Measurements from ENCODE around the gene TRAPPC2B.

Gene TRAPPC2B

GRCh38 chr19:57362997-57363687 lies at the start of gene TRAPPC2B, which contains the start of gene ZNF547:
Gene TRAPPC2B, plus strand, starts transcription at chr19:57363551. Its CDS starts 1,283 bp downstream, at chr19:57364834.
Gene ZNF547, plus strand, starts transcription at chr19:57363551. Its CDS starts 5,005 bp downstream, at chr19:57368556.
- Histone ChIP-seq H3K9me3 (ENCODE audit: control insufficient read depth, low read depth, low read length) (no peaks in the 10 kb centered on the region), H3K27ac (ENCODE audit: low read length) (peak within 1 kb of the TSS; percentile 93), H3K27me3 (ENCODE audit: control insufficient read depth, insufficient read depth, low read length) (no peaks in the 10 kb centered on the region), H3K9ac (ENCODE audit: low read length) (peak within 1 kb of the TSS; percentile 83), H3K4me3 (ENCODE audit: low read length) (peak within 1 kb of the TSS; percentile 96), H3K4me1 (ENCODE audit: control insufficient read depth, low read depth, low read length) (peaks cover 9% of the 10 kb centered on the region), H3K36me3 (ENCODE audit: control insufficient read depth, low read depth, low read length) (peaks cover 3% of the 10 kb centered on the region)

- Histone ChIP-seq H3K9me3 (ENCODE audit: control insufficient read depth, low read depth, low read length) (no peaks in the 10 kb centered on the region), H3K27ac (ENCODE audit: low read length) (no peak overlapping the region), H3K36me3 (ENCODE audit: control insufficient read depth, low read depth, low read length) (no peaks in the 10 kb centered on the region), H3K4me1 (ENCODE audit: control insufficient read depth, low read depth, low read length) (peaks cover 3% of the 10 kb centered on the region), H3K9ac (ENCODE audit: low read length) (no peak overlapping the region), H3K27me3 (ENCODE audit: control insufficient read depth, insufficient read depth, low read length) (peaks cover 34% of the 10 kb centered on the region), H3K4me3 (ENCODE audit: low read length) (no peak overlapping the region)
These were observed 49.2 kb upstream of the TRAPPC2B start for GRCh38 chr19:57314146-57314545.

- no peak overlapping the region for H3K4me3 ChIP-seq (ENCODE audit: low read length)
- no peaks in the 10 kb centered on the region for H3K36me3 ChIP-seq (ENCODE audit: control insufficient read depth, low read depth, low read length)
- H3K27ac ChIP-seq (ENCODE audit: low read length): no peak overlapping the region
- H3K4me1 ChIP-seq (ENCODE audit: control insufficient read depth, low read depth, low read length): peaks cover 6% of the 10 kb centered on the region
- peaks cover 34% of the 10 kb centered on the region for H3K27me3 ChIP-seq (ENCODE audit: control insufficient read depth, insufficient read depth, low read length)
- no peaks in the 10 kb centered on the region for H3K9me3 ChIP-seq (ENCODE audit: control insufficient read depth, low read depth, low read length)
- no peak overlapping the region for H3K9ac ChIP-seq (ENCODE audit: low read length)
These were observed 45.8 kb upstream of the TRAPPC2B start for GRCh38 chr19:57317503-57317902.

- Histone ChIP-seq H3K27me3 (ENCODE audit: control insufficient read depth, insufficient read depth, low read length) (peaks cover 20% of the 10 kb centered on the region), H3K4me1 (ENCODE audit: control insufficient read depth, low read depth, low read length) (peaks cover 6% of the 10 kb centered on the region), H3K4me3 (ENCODE audit: low read length) (peak overlapping the region; percentile 93), H3K9me3 (ENCODE audit: control insufficient read depth, low read depth, low read length) (no peaks in the 10 kb centered on the region), H3K36me3 (ENCODE audit: control insufficient read depth, low read depth, low read length) (peaks cover 12% of the 10 kb centered on the region), H3K9ac (ENCODE audit: low read length) (no peak overlapping the region), H3K27ac (ENCODE audit: low read length) (no peak overlapping the region)
These were observed 43.5 kb upstream of the TRAPPC2B start for GRCh38 chr19:57319869-57320179.

GRCh38 chr19:57320180-57321084 lies 42.9 kb upstream of the TRAPPC2B start, which contains the start of gene ZNF543:
Gene ZNF543, plus strand, starts transcription at chr19:57320472. Its CDS starts 382 bp downstream, at chr19:57320854.
- Histone ChIP-seq H3K9ac (ENCODE audit: low read length) (peak within 1 kb of the TSS; percentile 87), H3K27me3 (ENCODE audit: control insufficient read depth, insufficient read depth, low read length) (peaks cover 14% of the 10 kb centered on the region), H3K27ac (ENCODE audit: low read length) (no peak within 1 kb of the TSS), H3K36me3 (ENCODE audit: control insufficient read depth, low read depth, low read length) (peaks cover 18% of the 10 kb centered on the region), H3K4me1 (ENCODE audit: control insufficient read depth, low read depth, low read length) (peaks cover 6% of the 10 kb centered on the region), H3K9me3 (ENCODE audit: control insufficient read depth, low read depth, low read length) (no peaks in the 10 kb centered on the region), H3K4me3 (ENCODE audit: low read length) (peak within 1 kb of the TSS; percentile 93)

- peaks cover 7% of the 10 kb centered on the region for H3K27me3 ChIP-seq (ENCODE audit: control insufficient read depth, insufficient read depth, low read length)
- no peak overlapping the region for H3K27ac ChIP-seq (ENCODE audit: low read length)
- peak overlapping the region; percentile 93 for H3K4me3 ChIP-seq (ENCODE audit: low read length)
- H3K9ac ChIP-seq (ENCODE audit: low read length): peak overlapping the region; percentile 87
- no peaks in the 10 kb centered on the region for H3K9me3 ChIP-seq (ENCODE audit: control insufficient read depth, low read depth, low read length)
- H3K36me3 ChIP-seq (ENCODE audit: control insufficient read depth, low read depth, low read length): peaks cover 23% of the 10 kb centered on the region
- peaks cover 6% of the 10 kb centered on the region for H3K4me1 ChIP-seq (ENCODE audit: control insufficient read depth, low read depth, low read length)
These were observed 42.2 kb upstream of the TRAPPC2B start for GRCh38 chr19:57321116-57321515.

- Histone ChIP-seq H3K27ac (ENCODE audit: low read length) (no peak overlapping the region), H3K4me3 (ENCODE audit: low read length) (peak overlapping the region; percentile 93), H3K36me3 (ENCODE audit: control insufficient read depth, low read depth, low read length) (peaks cover 28% of the 10 kb centered on the region), H3K9ac (ENCODE audit: low read length) (peak overlapping the region; percentile 87), H3K9me3 (ENCODE audit: control insufficient read depth, low read depth, low read length) (no peaks in the 10 kb centered on the region), H3K27me3 (ENCODE audit: control insufficient read depth, insufficient read depth, low read length) (peaks cover under 1% of the 10 kb centered on the region), H3K4me1 (ENCODE audit: control insufficient read depth, low read depth, low read length) (peaks cover 6% of the 10 kb centered on the region)
These were observed 41.6 kb upstream of the TRAPPC2B start for GRCh38 chr19:57321751-57322150.

GRCh38 chr19:57324992-57325391 lies 38.4 kb upstream of the TRAPPC2B start:
- Histone ChIP-seq H3K27ac (ENCODE audit: low read length) (no peak overlapping the region), H3K4me3 (ENCODE audit: low read length) (no peak overlapping the region), H3K9ac (ENCODE audit: low read length) (no peak overlapping the region), H3K4me1 (ENCODE audit: control insufficient read depth, low read depth, low read length) (no peaks in the 10 kb centered on the region), H3K27me3 (ENCODE audit: control insufficient read depth, insufficient read depth, low read length) (no peaks in the 10 kb centered on the region), H3K36me3 (ENCODE audit: control insufficient read depth, low read depth, low read length) (peaks cover 55% of the 10 kb centered on the region), H3K9me3 (ENCODE audit: control insufficient read depth, low read depth, low read length) (no peaks in the 10 kb centered on the region)

- peaks cover 60% of the 10 kb centered on the region for H3K36me3 ChIP-seq (ENCODE audit: control insufficient read depth, low read depth, low read length)
- H3K9me3 ChIP-seq (ENCODE audit: control insufficient read depth, low read depth, low read length): no peaks in the 10 kb centered on the region
- H3K4me1 ChIP-seq (ENCODE audit: control insufficient read depth, low read depth, low read length): no peaks in the 10 kb centered on the region
- no peak overlapping the region for H3K27ac ChIP-seq (ENCODE audit: low read length)
- no peak overlapping the region for H3K9ac ChIP-seq (ENCODE audit: low read length)
- H3K27me3 ChIP-seq (ENCODE audit: control insufficient read depth, insufficient read depth, low read length): no peaks in the 10 kb centered on the region
- H3K4me3 ChIP-seq (ENCODE audit: low read length): no peak overlapping the region
These were observed 35.4 kb upstream of the TRAPPC2B start for GRCh38 chr19:57327993-57328392.

- Histone ChIP-seq H3K27me3 (ENCODE audit: control insufficient read depth, insufficient read depth, low read length) (no peaks in the 10 kb centered on the region), H3K4me1 (ENCODE audit: control insufficient read depth, low read depth, low read length) (no peaks in the 10 kb centered on the region), H3K9ac (ENCODE audit: low read length) (no peak overlapping the region), H3K36me3 (ENCODE audit: control insufficient read depth, low read depth, low read length) (peaks cover 8% of the 10 kb centered on the region), H3K27ac (ENCODE audit: low read length) (no peak overlapping the region), H3K4me3 (ENCODE audit: low read length) (no peak overlapping the region), H3K9me3 (ENCODE audit: control insufficient read depth, low read depth, low read length) (no peaks in the 10 kb centered on the region)
These were observed 29.2 kb upstream of the TRAPPC2B start for GRCh38 chr19:57334191-57334590.

- Histone ChIP-seq H3K4me1 (ENCODE audit: control insufficient read depth, low read depth, low read length) (no peaks in the 10 kb centered on the region), H3K4me3 (ENCODE audit: low read length) (no peak overlapping the region), H3K9me3 (ENCODE audit: control insufficient read depth, low read depth, low read length) (no peaks in the 10 kb centered on the region), H3K27ac (ENCODE audit: low read length) (no peak overlapping the region), H3K36me3 (ENCODE audit: control insufficient read depth, low read depth, low read length) (no peaks in the 10 kb centered on the region), H3K27me3 (ENCODE audit: control insufficient read depth, insufficient read depth, low read length) (no peaks in the 10 kb centered on the region), H3K9ac (ENCODE audit: low read length) (no peak overlapping the region)
These were observed 24.5 kb upstream of the TRAPPC2B start for GRCh38 chr19:57338877-57339276.

Measured in iPS-18a (cell line).